Effector memory CD8-positive, alpha-beta T cell (primary cell): Measurements from ENCODE around the gene EDRF1.

Source experiments
- ATAC-seq: fragments of 150-1000 bp; cut with Tn5 transposase; replicated peaks from 2 replicates; pipeline ENCODE4 v1.10.0; 2021; ENCODE audit warnings: mild to moderate bottlenecking, moderate library complexity
- DNase-seq, 3 experiments: peaks; one replicate each; pipeline ENCODE4 v3.0.0; 2021
- H3K27ac Mint-ChIP-seq, 2 donors: one replicate each; pipeline ENCODE4 v1.8.0; 2022; ENCODE audit warnings: mild to moderate bottlenecking in 2 of 2, mixed read lengths in 2 of 2, moderate library complexity in 2 of 2
- H3K27me3 Mint-ChIP-seq, 2 donors: one replicate each; pipeline ENCODE4 v1.8.0; 2022; ENCODE audit warnings: mixed read lengths in 2 of 2
- H3K36me3 Mint-ChIP-seq: one replicate; pipeline ENCODE4 v1.8.0; 2022; ENCODE audit warnings: mild to moderate bottlenecking, moderate library complexity, mixed read lengths; ENCODE audit not compliant: insufficient read depth
- H3K4me1 Mint-ChIP-seq, 2 donors: one replicate each; pipeline ENCODE4 v1.8.0; 2022; ENCODE audit warnings: low read depth in 2 of 2, mixed read lengths in 2 of 2
- H3K4me3 Mint-ChIP-seq, 2 donors: one replicate each; pipeline ENCODE4 v1.8.0; 2022; ENCODE audit warnings: mild to moderate bottlenecking in 2 of 2, mixed read lengths in 2 of 2, moderate library complexity in 2 of 2
- H3K9me3 Mint-ChIP-seq, 2 donors: one replicate each; pipeline ENCODE4 v1.8.0; 2022; ENCODE audit warnings: mixed read lengths in 2 of 2

The EDRF1 gene

DNA sequence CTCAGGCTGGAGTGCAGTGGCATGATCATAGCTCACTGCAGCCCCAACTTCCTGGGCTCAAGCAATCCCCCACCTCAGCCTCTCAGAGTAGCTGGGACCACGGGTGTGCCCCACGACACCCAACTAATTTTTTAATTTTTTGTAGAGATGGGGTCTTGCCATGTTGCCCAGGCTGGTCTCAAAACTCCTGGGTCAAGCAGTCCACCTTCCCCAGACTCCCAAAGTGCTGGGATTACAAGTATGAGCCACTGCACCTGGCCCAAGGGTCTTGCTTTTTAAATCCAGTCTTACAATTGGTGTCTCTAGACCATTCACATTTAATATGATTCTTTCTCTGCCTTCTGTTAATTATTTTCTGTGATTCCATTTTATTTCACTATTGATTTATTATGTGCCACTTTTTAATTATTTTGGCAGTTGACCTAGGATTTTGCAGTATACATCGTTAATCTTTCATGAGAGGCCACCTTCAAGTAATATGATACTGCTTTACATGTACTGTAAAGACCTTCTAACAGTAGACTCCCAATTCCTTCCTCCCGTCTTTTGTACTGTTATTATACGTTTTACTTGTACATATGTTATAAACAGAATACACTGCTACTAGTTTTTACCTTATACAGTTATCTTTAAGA is 37.5 kb downstream of the EDRF1 start:
- H3K36me3 Mint-ChIP-seq = peaks cover 80% of the 10 kb centered on the region
- ATAC-seq = no peak
- no peak overlapping the region for H3K4me3 Mint-ChIP-seq
- no peaks in the 10 kb centered on the region for H3K27me3 Mint-ChIP-seq
- H3K4me1 Mint-ChIP-seq = peaks cover 4 to 18% of the 10 kb centered on the region in 2 donors
- H3K27ac Mint-ChIP-seq = peak overlapping the region; percentile 51 to 69
- DNase-seq = no peak
- no peaks in the 10 kb centered on the region for H3K9me3 Mint-ChIP-seq

DNA sequence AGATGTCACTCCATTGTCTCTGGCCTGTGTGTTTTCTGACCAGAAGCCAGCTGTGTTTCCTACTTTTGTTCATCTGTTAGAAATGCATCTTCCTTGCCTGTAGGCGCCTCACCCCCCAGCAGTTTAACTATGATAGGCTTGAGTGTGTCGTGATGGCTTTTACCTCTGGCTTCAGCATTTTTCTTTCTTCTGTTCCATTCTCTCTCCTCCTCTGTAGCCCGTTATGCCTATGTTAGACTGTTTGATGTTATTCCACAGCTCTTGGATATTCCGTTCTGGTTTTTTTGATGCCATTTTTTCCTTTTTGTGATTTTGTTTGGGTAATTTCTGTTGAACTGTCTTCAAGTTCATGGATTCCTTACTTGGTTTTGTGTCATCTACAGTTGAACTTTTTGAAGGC is 38.2 kb downstream of the EDRF1 start:
- Mint-ChIP-seq H3K36me3 (peaks cover 75% of the 10 kb centered on the region), H3K27me3 (no peaks in the 10 kb centered on the region), H3K4me3 (no peak overlapping the region), H3K27ac (no peak overlapping the region), H3K9me3 (no peaks in the 10 kb centered on the region), H3K4me1 (peaks cover 4 to 18% of the 10 kb centered on the region in 2 donors)
- ATAC-seq = no peak
- no peak for DNase-seq

DNA sequence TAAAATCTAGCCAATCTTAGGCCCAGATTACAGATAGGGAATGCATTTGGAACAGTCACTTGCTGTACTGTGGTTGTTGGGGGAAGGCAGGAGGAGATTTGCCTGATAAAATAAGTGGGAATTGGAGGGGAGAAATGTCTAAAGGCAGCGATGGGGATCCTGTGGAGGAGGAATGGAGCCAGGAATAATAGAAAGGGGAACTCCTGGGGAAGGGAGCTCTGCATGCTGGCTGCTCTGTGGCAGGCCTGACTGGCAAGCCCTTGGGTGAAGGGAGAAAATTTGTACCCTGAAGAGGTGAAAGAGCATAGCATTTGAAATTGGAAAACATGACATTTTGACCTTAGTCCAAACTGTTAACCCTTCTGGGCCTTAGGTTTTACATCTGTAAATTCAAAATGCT is 42.5 kb downstream of the EDRF1 start:
- Mint-ChIP-seq H3K9me3 (no peaks in the 10 kb centered on the region), H3K27ac (peak overlapping the region; percentile 26 to 80), H3K36me3 (peaks cover 66% of the 10 kb centered on the region), H3K27me3 (no peaks in the 10 kb centered on the region), H3K4me3 (no peak overlapping the region), H3K4me1 (peaks cover 2 to 8% of the 10 kb centered on the region in 2 donors)
- no peak for ATAC-seq
- DNase-seq = no peak

DNA sequence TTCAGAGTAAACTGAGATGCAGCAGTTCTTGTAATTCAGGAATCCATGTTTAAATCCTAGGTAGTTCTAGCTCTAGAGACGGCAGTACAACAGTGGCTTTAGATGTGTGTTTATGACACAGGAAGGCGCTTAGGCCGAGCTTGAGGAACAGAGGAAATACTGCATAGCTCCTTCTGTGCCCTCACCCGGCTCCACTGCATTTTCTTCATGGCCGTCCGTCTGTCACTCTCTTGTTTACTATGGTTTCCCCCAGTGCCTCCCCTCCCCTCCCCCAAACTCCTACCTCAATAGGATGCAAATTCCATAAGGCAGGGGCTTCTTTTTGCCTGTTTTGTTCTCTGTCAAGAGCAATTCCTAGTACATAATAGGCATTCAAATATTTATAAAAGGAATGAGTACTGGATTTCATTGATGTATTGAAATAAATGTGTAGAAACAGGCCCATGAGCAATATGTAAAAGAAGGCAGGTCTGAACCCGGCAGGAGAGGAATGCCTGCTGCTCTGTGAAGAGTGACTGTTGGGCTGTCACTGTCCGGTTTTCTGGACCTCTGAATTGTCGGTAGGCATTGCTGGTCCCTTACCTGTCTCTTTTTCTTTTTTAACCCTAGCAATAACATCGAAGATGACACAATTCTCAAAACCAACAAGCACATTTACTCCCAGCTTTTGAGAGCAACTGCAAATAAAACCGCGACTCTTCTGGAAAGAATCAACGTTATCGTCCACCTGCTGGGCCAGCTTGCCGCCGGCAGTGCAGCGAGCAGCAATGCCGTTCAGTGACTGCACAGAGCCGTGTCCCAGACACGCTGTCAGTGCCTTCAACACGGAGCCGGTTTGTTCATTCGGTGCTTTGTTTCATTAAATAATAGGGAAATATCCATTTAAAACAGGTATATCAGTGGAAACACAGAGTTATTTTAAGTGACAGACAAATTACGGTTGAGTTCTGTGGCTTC is 43.5 kb downstream of the EDRF1 start:
- Mint-ChIP-seq H3K27me3 (no peaks in the 10 kb centered on the region), H3K36me3 (peaks cover 57% of the 10 kb centered on the region), H3K4me1 (peaks cover 0 to 1% of the 10 kb centered on the region in 2 donors), H3K9me3 (no peaks in the 10 kb centered on the region), H3K27ac (peak overlapping the region in 1 of 2 donors; percentile 80), H3K4me3 (no peak overlapping the region)
- DNase-seq (no peak), ATAC-seq (no peak)

DNA sequence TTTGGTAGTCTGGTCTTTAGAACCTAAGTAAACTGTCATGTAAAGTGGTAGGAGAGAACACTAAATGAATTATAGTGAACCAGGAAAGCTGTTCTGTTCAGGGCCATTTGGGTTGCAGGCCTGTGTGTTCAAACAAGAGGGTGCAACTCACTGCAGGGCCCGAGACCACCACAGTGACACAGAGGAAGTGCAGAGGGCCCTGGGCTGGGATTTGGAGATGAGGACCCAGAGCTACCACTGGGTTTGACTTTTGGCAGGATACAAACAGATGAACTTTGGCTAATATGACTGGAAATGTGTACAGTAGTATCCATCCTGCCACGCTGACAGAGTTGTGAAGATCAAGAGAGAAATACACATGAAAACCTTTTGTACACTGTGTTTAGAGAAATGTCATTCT is 46.3 kb downstream of the EDRF1 start:
- H3K36me3 Mint-ChIP-seq = peaks cover 42% of the 10 kb centered on the region

DNA sequence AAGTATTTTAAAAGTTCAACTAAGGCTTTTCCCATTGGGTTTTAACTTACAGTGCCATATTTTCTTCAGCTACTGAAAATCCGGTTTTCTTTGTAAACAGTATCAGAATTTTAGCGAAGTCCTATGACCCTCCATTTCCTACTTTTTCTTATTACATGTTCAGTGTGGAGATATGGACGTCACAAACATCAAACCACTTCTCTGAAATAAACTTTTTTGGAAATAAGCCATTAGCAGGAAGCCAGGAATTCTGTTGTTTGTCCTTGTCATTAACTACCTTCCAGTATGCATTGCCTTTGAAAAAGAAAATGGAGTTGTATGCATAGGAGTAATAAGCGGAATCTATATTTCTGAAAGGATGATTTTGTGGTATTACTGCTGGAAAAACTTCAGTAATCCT is 47.0 kb downstream of the EDRF1 start:
- DNase-seq (no peak), ATAC-seq (no peak)
- Mint-ChIP-seq H3K36me3 (peaks cover 38% of the 10 kb centered on the region), H3K4me3 (no peak overlapping the region), H3K9me3 (no peaks in the 10 kb centered on the region), H3K27me3 (no peaks in the 10 kb centered on the region), H3K27ac (no peak overlapping the region), H3K4me1 (no peaks in the 10 kb centered on the region)

More for the DNA sequence above, 46.3 kb downstream of the EDRF1 start:
- ATAC-seq (no peak), DNase-seq (no peak)
- H3K27ac Mint-ChIP-seq = peak overlapping the region in 1 of 2 donors; percentile 47
- no peaks in the 10 kb centered on the region for H3K4me1 Mint-ChIP-seq
- H3K9me3 Mint-ChIP-seq = no peaks in the 10 kb centered on the region
- no peaks in the 10 kb centered on the region for H3K27me3 Mint-ChIP-seq
- no peak overlapping the region for H3K4me3 Mint-ChIP-seq

DNA sequence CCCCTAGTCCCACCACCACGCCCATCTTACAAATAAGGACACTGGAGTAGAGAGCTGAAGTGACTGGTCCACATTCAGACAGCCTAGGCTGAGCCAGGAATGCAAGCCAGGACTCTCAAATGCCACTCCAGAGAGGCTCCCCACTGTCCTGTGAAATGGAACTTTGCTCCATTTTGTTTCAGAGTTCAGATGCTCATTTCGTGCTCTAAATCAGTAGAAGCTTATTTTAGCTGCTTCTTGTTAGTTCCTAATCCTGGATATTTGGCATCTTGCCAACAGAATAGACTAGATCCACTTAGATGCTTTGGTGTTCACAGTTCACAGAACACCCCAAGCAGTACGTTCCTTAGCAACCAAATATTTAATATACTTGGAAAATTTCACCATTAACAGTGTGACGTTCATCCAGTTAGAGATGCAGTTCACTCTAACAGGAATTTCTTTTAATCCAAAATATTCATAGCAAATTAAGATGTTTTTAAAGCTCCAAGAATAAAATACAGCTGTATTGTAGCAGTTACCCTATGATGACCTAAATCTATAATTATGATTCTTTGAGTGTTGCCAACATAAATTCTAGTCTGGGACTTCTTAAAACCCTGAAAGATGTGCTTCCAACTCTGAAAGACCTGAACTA is 48.8 kb downstream of the EDRF1 start:
- no peak overlapping the region for H3K4me3 Mint-ChIP-seq
- ATAC-seq = no peak
- DNase-seq = no peak
- H3K9me3 Mint-ChIP-seq = no peaks in the 10 kb centered on the region
- no peaks in the 10 kb centered on the region for H3K27me3 Mint-ChIP-seq
- peaks cover 33% of the 10 kb centered on the region for H3K36me3 Mint-ChIP-seq
- no peaks in the 10 kb centered on the region for H3K4me1 Mint-ChIP-seq
- no peak overlapping the region for H3K27ac Mint-ChIP-seq

DNA sequence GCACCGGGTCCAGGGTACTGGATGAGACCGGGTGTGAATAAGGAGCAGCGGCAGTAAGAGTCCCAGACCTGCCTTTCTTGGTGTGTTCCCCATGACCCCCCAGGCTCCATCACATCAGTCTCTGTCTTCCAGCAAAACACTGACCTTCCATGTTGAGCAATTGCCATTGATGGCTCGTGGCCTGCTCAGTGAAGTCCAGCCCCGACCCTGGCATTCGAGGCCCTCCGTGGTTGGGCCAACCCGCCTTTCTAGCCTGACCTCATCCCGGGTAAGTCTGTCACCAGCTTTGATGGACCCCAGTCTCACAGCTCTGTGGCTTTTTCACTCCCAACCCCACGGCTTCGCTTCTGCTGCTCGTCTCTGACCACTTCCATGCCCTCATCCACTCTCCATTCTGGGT is 49.7 kb downstream of the EDRF1 start:
- peaks cover 0 to 1% of the 10 kb centered on the region in 2 donors for H3K27me3 Mint-ChIP-seq
- no peaks in the 10 kb centered on the region for H3K4me1 Mint-ChIP-seq
- H3K4me3 Mint-ChIP-seq = no peak overlapping the region
- DNase-seq (no peak), ATAC-seq (no peak)
- no peaks in the 10 kb centered on the region for H3K9me3 Mint-ChIP-seq
- peaks cover 24% of the 10 kb centered on the region for H3K36me3 Mint-ChIP-seq
- no peak overlapping the region for H3K27ac Mint-ChIP-seq

DNA sequence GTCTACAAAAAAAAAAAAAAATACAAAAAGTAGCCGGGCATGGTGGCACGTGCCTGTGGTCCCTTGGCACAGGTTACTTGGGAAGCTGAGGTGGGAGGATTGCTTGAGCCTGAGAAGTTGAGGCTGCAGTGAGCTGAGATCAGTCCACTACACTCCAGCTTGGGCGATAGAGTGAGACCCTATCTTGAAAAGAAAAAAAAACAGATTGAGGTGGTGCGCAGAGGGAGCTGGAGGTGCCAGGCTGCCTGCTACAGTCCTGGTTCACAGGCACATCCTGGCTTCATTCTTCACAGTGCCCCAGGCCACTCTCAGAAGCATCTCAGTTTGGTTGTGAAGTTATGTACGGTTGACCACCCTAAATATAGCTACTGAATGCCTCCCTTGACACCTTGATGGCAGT is 51.3 kb downstream of the EDRF1 start:
- DNase-seq = no peak
- Mint-ChIP-seq H3K27ac (no peak overlapping the region), H3K36me3 (peaks cover 12% of the 10 kb centered on the region), H3K4me1 (no peaks in the 10 kb centered on the region), H3K27me3 (peaks cover 0 to 6% of the 10 kb centered on the region in 2 donors), H3K4me3 (no peak overlapping the region), H3K9me3 (no peaks in the 10 kb centered on the region)
- ATAC-seq = no peak

DNA sequence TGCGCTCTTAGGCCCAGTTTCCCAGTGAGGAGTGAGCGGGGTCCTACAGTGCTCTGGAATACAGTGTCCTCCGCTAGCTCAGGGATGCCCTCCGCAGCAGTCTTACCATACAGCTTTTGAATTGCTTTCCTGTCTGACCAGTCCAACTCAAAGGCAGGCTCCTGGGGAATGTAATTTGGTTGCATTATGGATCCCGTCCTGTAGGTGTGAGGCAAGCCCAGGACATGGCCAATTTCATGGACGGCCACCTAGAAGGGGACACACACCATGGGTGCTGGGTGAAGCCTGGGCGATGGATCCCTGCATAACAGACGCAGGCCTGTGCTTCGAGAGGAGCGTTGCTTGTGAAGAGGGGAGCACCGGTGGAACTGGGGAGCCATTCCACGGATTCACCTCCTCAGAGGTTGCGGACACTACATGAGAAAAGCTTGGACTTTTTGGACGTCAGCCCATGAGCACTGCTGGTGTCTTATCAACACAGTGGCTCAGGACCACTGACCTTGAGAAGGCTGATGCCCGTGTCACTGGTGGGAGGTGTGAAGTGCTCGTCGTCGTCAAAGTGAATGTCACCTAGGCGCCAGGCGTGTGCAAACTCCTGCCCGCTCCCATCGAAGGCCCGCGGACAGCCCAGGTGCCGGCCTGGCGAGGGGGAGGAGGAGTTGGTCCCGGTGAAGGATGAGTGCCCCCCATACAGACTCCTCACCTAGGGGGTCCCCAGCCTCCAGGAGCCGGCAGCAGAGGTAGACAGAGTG is 52.8 kb downstream of the EDRF1 start:
- Mint-ChIP-seq H3K27me3 (peaks cover 2 to 6% of the 10 kb centered on the region in 2 donors), H3K4me3 (no peak overlapping the region), H3K4me1 (no peaks in the 10 kb centered on the region), H3K9me3 (no peaks in the 10 kb centered on the region), H3K27ac (no peak overlapping the region), H3K36me3 (peaks cover 12% of the 10 kb centered on the region)
- DNase-seq = no peak
- ATAC-seq = no peak

DNA sequence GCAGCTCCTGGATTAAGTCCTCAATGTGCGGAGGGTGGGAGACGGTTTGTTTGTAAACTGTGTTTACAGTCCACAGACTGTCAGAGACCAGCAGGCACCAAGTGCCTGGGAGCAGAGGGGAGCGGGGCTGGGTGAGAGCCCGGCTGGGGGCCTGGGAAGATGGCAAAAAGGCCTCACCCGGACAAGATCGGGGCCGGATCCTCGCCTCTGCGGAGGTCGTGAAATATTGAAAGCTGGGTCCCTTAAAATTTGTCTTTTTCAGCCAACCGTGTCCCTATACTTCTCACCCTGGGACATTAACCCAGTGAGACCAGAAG is 53.3 kb downstream of the EDRF1 start:
- no peak for ATAC-seq
- Mint-ChIP-seq H3K9me3 (no peaks in the 10 kb centered on the region), H3K27ac (no peak overlapping the region), H3K36me3 (peaks cover 12% of the 10 kb centered on the region), H3K27me3 (peaks cover 7 to 12% of the 10 kb centered on the region in 2 donors), H3K4me1 (no peaks in the 10 kb centered on the region), H3K4me3 (no peak overlapping the region)
- no peak for DNase-seq

DNA sequence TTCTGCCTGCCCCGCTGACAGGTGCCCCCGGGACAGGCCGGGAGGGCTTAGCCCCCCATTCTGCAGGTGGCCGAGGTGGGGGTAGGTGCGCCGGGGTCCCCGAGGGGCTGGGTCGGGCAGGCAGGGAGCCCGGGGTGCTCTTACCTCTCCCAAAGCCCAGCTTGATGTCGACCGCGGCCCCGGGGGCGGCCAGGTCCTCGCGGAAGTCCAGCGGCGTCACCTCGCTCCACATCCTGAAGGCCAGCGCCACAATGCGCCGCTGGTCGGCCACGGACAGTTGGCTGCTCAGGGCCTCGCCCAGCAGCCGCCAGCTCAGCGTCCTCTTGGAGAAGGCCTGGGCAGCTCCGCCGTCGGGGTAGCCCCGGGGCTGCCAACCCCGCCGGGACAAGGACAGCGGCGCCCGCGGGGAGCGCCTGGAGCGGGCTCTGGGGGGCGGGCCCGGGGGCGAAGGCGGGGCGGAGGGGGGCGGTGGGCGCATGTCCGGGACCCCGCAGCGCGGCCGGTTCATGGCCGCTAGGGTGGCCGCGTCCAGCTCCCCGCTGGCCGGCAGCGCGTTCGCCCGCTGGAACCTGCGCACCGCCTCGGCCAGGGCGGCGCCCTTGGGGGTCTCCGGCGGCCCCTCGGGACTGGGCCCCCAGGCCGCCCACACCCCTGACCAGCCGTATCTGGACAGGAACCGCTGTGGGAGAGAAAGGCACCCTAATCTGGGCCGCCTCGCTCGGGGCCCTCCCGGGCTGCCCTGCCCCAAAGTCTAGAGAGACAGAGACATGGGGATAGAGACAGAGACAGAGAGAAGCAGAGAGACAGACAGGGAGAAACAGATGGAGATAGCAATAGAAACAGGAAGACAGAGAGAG is 54.4 kb downstream of the EDRF1 start:
- ATAC-seq (no peak), DNase-seq (no peak)
- no peaks in the 10 kb centered on the region for H3K4me1 Mint-ChIP-seq
- H3K9me3 Mint-ChIP-seq = no peaks in the 10 kb centered on the region
- H3K4me3 Mint-ChIP-seq = no peak overlapping the region
- peaks cover 7% of the 10 kb centered on the region for H3K36me3 Mint-ChIP-seq
- H3K27me3 Mint-ChIP-seq = peaks cover 16 to 18% of the 10 kb centered on the region in 2 donors
- H3K27ac Mint-ChIP-seq = no peak overlapping the region
